Mucosa of descending colon (tissue), 3 donors: Measurements from ENCODE around the gene PDK3. TPM values are rescaled to one million over a fixed set of nuclear protein-coding genes. Genes with fewer than 3 reads are reported as not detected.
A peak's percentile ranks its signal among the peaks of the same experiment; 100 is the strongest.

Source experiments
- ATAC-seq: fragments of 200-7000 bp; cut with Tn5 transposase; one replicate; pipeline ENCODE4 v1.9.1; 2020; ENCODE audit warnings: mild to moderate bottlenecking, moderate library complexity
- DNase-seq, 3 donors: peaks; one replicate each; pipeline ENCODE4 v3.0.0-alpha.2; 2020
- H3K36me3 ChIP-seq: fragments of 200-600 bp; one replicate; pipeline ENCODE4 v1.8.0; 2021; ENCODE audit warnings: low read depth, mild to moderate bottlenecking
- H3K4me1 ChIP-seq: fragments of 200-600 bp; one replicate; pipeline ENCODE4 v1.8.0; 2021; ENCODE audit warnings: low read depth, mild to moderate bottlenecking
- H3K4me3 ChIP-seq: fragments of 200-600 bp; one replicate; pipeline ENCODE4 v1.8.0; 2021; ENCODE audit warnings: mild to moderate bottlenecking
- H3K9me3 ChIP-seq: fragments of 200-600 bp; one replicate; pipeline ENCODE4 v1.8.0; 2021; ENCODE audit warnings: mild to moderate bottlenecking
- CTCF ChIP-seq: fragments of 200-600 bp; IDR thresholded peaks from one replicate; pipeline ENCODE4 v1.8.0; 2022; ENCODE audit warnings: antibody characterized with exemption, mild to moderate bottlenecking
- intact Hi-C, 2 donors: fragments of 100-400 bp; cut with DNase I in 1 of 2; cut with micrococcal nuclease in 1 of 2; formaldehyde crosslinking; loops; one replicate each; pipeline versions ENCODE4 v1.11.0 to v1.11.1; 2022; cut with DNase I, micrococcal nuclease
- total RNA-seq, 3 donors: library from RNA; stranded (reverse); fragmentation: NEBNext Ultra II Directional in 2 of 3; extraction: Animal tissue kit (Norgen Biotek cat#: 25700) in 2 of 3; gene quantifications; one replicate each; pipeline versions ENCODE4 v1.2.1 to v1.2.4, GENCODE V29; 2021 to 2023
- donor health status: DM: no; HTN: no; CAD: no; lungs with moderate emphysema.
- donor health status: DM: no; HTN: no; CAD: no.
- donor health status: DM: no; HTN: yes; CAD: no.

PDK3 gene
- total RNA-seq, 3 donors from 2014 or later, result 15.7 to 47.1 (median 20.0) TPM

- ATAC-seq, result no peak
Observed at GRCh38 chrX:24520472-24520871, 55.4 kb downstream of the PDK3 start.

GRCh38 chrX:24525455-24525854 lies 60.4 kb downstream of the PDK3 start:
- Histone ChIP-seq H3K4me3 (no peak overlapping the region), H3K9me3 (no peaks in the 10 kb centered on the region), H3K4me1 (no peaks in the 10 kb centered on the region), H3K36me3 (no peaks in the 10 kb centered on the region)
- no peak for TF ChIP-seq CTCF
- ATAC-seq (no peak), DNase-seq (no peak)
- intact Hi-C loops, result no loop called here

More at GRCh38 chrX:24520472-24520871, 55.4 kb downstream of the PDK3 start:
- TF ChIP-seq CTCF, result no peak
- no peak for DNase-seq
- no peaks in the 10 kb centered on the region for H3K36me3 ChIP-seq
- H3K4me3 ChIP-seq, result no peak overlapping the region
- intact Hi-C loops, result no loop called here
- H3K9me3 ChIP-seq, result no peaks in the 10 kb centered on the region
- no peaks in the 10 kb centered on the region for H3K4me1 ChIP-seq

GRCh38 chrX:24526616-24527015 lies 61.5 kb downstream of the PDK3 start:
- no peak for ATAC-seq
- no peak for DNase-seq
- intact Hi-C loops, result no loop called here
- no peaks in the 10 kb centered on the region for H3K36me3 ChIP-seq
- no peak for TF ChIP-seq CTCF
- no peak overlapping the region for H3K4me3 ChIP-seq
- H3K9me3 ChIP-seq, result no peaks in the 10 kb centered on the region
- no peaks in the 10 kb centered on the region for H3K4me1 ChIP-seq

- no peaks in the 10 kb centered on the region for H3K4me1 ChIP-seq
- intact Hi-C loops, result no loop called here
- no peak overlapping the region for H3K4me3 ChIP-seq
- no peaks in the 10 kb centered on the region for H3K9me3 ChIP-seq
- no peak for DNase-seq
- no peaks in the 10 kb centered on the region for H3K36me3 ChIP-seq
- ATAC-seq, result no peak
- no peak for TF ChIP-seq CTCF
Observed at GRCh38 chrX:24528605-24529004, 63.5 kb downstream of the PDK3 start.

GRCh38 chrX:24536551-24536950 lies 71.5 kb downstream of the PDK3 start:
- TF ChIP-seq CTCF, result no peak
- intact Hi-C loops, result no loop called here
- no peaks in the 10 kb centered on the region for H3K36me3 ChIP-seq
- no peaks in the 10 kb centered on the region for H3K9me3 ChIP-seq
- ATAC-seq (peak; percentile 62), DNase-seq (no peak)
- H3K4me1 ChIP-seq, result no peaks in the 10 kb centered on the region
- H3K4me3 ChIP-seq, result no peak overlapping the region

- Histone ChIP-seq H3K4me3 (no peak overlapping the region), H3K4me1 (no peaks in the 10 kb centered on the region), H3K36me3 (no peaks in the 10 kb centered on the region), H3K9me3 (no peaks in the 10 kb centered on the region)
- no peak for ATAC-seq
- intact Hi-C loops, result no loop called here
- TF ChIP-seq CTCF, result no peak
- DNase-seq, result no peak
Observed at GRCh38 chrX:24542756-24543155, 77.7 kb downstream of the PDK3 start.
